ENCODE results near the gene ZC3HAV1.
"Not testable (repeated sequence)": the region's sequence is repeated elsewhere in the genome, so short reads cannot be mapped to it uniquely, and the experiment has no call there.

ZC3HAV1 gene

GRCh38 chr7:139081584-139081983 lies 27.9 kb downstream of the ZC3HAV1 start:
- DNase-seq = no peak

GRCh38 chr7:139080905-139081304 lies 28.6 kb downstream of the ZC3HAV1 start:
- no peak for DNase-seq

GRCh38 chr7:139079861-139080260 lies 29.7 kb downstream of the ZC3HAV1 start:
- DNase-seq = no peak

- DNase-seq = no peak
Measured at GRCh38 chr7:139078911-139079310, 30.6 kb downstream of the ZC3HAV1 start.

- DNase-seq = no peak
Measured at GRCh38 chr7:139078399-139078798, 31.1 kb downstream of the ZC3HAV1 start.

- not testable (repeated sequence) for DNase-seq
Measured at GRCh38 chr7:139077706-139078105, 31.8 kb downstream of the ZC3HAV1 start.

GRCh38 chr7:139075871-139076686 lies 33.4 kb downstream of the ZC3HAV1 start:
- no peak for DNase-seq

GRCh38 chr7:139075031-139075652 lies 34.4 kb downstream of the ZC3HAV1 start:
- peak; percentile 68 for DNase-seq

GRCh38 chr7:139072796-139073195 lies 36.7 kb downstream of the ZC3HAV1 start:
- DNase-seq = no peak

- no peak for DNase-seq
Measured at GRCh38 chr7:139071680-139072079, 37.8 kb downstream of the ZC3HAV1 start.

GRCh38 chr7:139068544-139069399 lies 40.7 kb downstream of the ZC3HAV1 start:
- DNase-seq = no peak

GRCh38 chr7:139066315-139066714 lies 43.2 kb downstream of the ZC3HAV1 start:
- DNase-seq = no peak

- DNase-seq = no peak
Measured at GRCh38 chr7:139065323-139065722, 44.2 kb downstream of the ZC3HAV1 start.

GRCh38 chr7:139061416-139061815 lies 48.1 kb downstream of the ZC3HAV1 start:
- no peak for DNase-seq

- no peak for DNase-seq
Measured at GRCh38 chr7:139060695-139061237, 48.8 kb downstream of the ZC3HAV1 start.

GRCh38 chr7:139059905-139060304 lies 49.6 kb downstream of the ZC3HAV1 start:
- no peak for DNase-seq

GRCh38 chr7:139058943-139059342 lies 50.6 kb downstream of the ZC3HAV1 start:
- DNase-seq = no peak

- no peak for DNase-seq
Measured at GRCh38 chr7:139055674-139056073, 53.8 kb downstream of the ZC3HAV1 start.

- DNase-seq = not testable (repeated sequence)
Measured at GRCh38 chr7:139054656-139055055, 54.9 kb downstream of the ZC3HAV1 start.

- DNase-seq = no peak
Measured at GRCh38 chr7:139054101-139054500, 55.4 kb downstream of the ZC3HAV1 start.

GRCh38 chr7:139051655-139052054 lies 57.9 kb downstream of the ZC3HAV1 start:
- DNase-seq = no peak

- no peak for DNase-seq
Measured at GRCh38 chr7:139049936-139050335, 59.6 kb downstream of the ZC3HAV1 start.

- no peak for DNase-seq
Measured at GRCh38 chr7:139049111-139049510, 60.4 kb downstream of the ZC3HAV1 start.
